Measurements from ENCODE around the gene IDH3G.
"Not testable (repeated sequence)": the region's sequence is repeated elsewhere in the genome, so short reads cannot be mapped to it uniquely, and the experiment has no call there.

The IDH3G gene

GRCh38 chrX:153746359-153746758, 47.8 kb downstream of the IDH3G start:
- no peaks in the 10 kb centered on the region for H3K36me3 ChIP-seq (ENCODE audit: control insufficient read depth in 2 of 2, insufficient read depth in 2 of 2, low read length in 2 of 2)

GRCh38 chrX:153745067-153745433, 49.1 kb downstream of the IDH3G start:
- H3K4me3 ChIP-seq (ENCODE audit: low read length in 2 of 2); H3K27me3 ChIP-seq (ENCODE audit: control insufficient read depth in 1 of 2, insufficient read depth in 2 of 2, low read length in 2 of 2); H3K27ac ChIP-seq (ENCODE audit: low read length); H3K9me3 ChIP-seq (ENCODE audit: control insufficient read depth in 2 of 2, low read length in 2 of 2); H3K9ac ChIP-seq (ENCODE audit: low read length in 2 of 2); H3K36me3 ChIP-seq (ENCODE audit: control insufficient read depth in 2 of 2, insufficient read depth in 2 of 2, low read length in 2 of 2): not testable (repeated sequence)
- H3K4me1 ChIP-seq (ENCODE audit: control insufficient read depth, insufficient read depth, low read length), result peaks cover 12% of the 10 kb centered on the region

More at GRCh38 chrX:153746359-153746758, 47.8 kb downstream of the IDH3G start:
- Histone ChIP-seq H3K9me3 (ENCODE audit: control insufficient read depth in 2 of 2, low read length in 2 of 2) (no peaks in the 10 kb centered on the region), H3K9ac (ENCODE audit: low read length in 2 of 2) (no peak overlapping the region), H3K27ac (ENCODE audit: low read length) (no peak overlapping the region), H3K27me3 (ENCODE audit: control insufficient read depth in 1 of 2, insufficient read depth in 2 of 2, low read length in 2 of 2) (peaks cover 0 to 2% of the 10 kb centered on the region in 2 donors), H3K4me1 (ENCODE audit: control insufficient read depth, insufficient read depth, low read length) (peaks cover 12% of the 10 kb centered on the region), H3K4me3 (ENCODE audit: low read length in 2 of 2) (no peak overlapping the region)

DNA sequence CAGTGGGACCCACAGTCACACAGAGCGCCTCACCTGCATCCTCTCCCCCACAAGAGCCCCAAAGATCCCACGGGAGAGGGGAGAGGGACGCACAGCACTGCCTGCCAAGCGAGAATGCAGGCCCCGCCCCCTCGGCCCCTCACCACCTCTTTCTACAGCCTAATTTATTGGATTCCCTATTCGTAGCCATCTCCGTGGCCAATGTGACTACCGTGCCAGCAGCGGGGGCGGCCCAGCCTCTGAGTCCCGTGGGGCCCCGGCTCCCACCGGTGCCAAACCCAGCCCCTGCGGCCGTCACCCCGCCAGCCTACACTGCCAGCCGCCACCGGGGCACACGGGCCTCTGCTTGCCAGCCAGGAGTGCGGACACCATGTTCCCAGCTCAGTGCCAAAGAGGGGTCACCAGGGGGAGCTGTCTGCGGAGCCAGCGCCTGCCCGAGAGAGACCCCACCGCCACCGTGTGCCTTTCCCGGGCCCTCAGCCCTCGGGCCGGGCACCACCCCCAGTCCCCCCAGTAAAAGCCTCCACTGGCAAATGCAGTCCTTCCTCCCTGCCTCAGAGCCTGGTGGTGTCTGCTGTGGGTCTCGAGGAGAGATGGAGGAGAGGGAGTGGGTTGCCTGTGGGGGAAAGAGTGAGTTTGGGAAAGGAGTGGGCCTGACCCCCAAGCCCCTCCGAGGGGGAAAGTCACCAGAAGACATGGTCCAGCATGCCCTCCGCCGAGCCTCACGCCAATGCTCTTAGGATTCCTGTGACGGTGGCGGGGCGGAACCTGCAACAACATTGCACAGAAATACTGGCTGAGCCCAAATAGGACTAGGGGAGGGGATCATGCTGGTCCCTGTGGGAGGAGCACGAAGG, 49.7 kb downstream of the IDH3G start:
- H3K9me3 ChIP-seq (ENCODE audit: control insufficient read depth in 2 of 2, low read length in 2 of 2), result no peaks in the 10 kb centered on the region
- peak overlapping the region in 1 of 2 donors; percentile 54 for H3K4me3 ChIP-seq (ENCODE audit: low read length in 2 of 2)
- H3K27me3 ChIP-seq (ENCODE audit: control insufficient read depth in 1 of 2, insufficient read depth in 2 of 2, low read length in 2 of 2), result no peaks in the 10 kb centered on the region
- H3K27ac ChIP-seq (ENCODE audit: low read length), result peak overlapping the region; percentile 71
- H3K9ac ChIP-seq (ENCODE audit: low read length in 2 of 2), result no peak overlapping the region
- no peaks in the 10 kb centered on the region for H3K36me3 ChIP-seq (ENCODE audit: control insufficient read depth in 2 of 2, insufficient read depth in 2 of 2, low read length in 2 of 2)
- peaks cover 12% of the 10 kb centered on the region for H3K4me1 ChIP-seq (ENCODE audit: control insufficient read depth, insufficient read depth, low read length)

DNA sequence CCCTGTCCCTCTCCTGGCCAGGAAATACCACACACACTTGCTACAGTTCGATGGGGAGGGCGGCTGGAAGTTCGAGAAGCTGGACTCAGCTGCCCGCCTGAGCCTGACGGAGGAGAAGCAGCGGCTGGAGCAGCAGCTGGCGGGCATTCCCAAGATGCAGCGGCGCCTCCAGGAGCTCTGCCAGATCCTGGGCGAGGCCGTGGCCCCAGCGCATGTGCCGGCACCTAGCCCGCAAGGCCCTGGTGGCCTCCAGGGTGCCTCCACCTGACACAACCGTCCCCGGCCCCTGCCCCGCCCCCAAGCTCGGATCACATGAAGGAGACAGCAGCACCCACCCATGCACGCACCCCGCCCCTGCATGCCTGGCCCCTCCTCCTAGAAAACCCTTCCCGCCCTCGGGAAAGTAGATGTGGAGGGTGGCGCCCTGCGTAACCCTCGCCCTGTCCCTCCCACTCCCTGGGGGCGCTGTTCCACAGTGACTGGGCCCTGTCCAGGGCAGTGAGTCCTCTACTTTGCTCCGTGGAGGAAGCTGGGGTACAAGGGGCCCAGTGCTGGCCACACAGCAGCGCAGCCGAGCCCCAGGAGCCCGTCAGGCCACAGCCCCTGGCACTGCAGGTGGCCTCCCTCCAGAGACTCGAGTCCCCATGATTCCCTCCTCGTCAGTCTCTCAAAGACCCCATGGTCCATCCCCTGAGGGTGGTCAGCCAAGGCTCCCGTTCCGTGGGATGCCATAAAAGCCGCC, 50.5 kb downstream of the IDH3G start:
- Histone ChIP-seq H3K27ac (ENCODE audit: low read length) (peak overlapping the region; percentile 71), H3K4me1 (ENCODE audit: control insufficient read depth, insufficient read depth, low read length) (peaks cover 12% of the 10 kb centered on the region), H3K4me3 (ENCODE audit: low read length in 2 of 2) (peak overlapping the region in 1 of 2 donors; percentile 54)
- not testable (repeated sequence) for H3K9ac ChIP-seq (ENCODE audit: low read length in 2 of 2); H3K27me3 ChIP-seq (ENCODE audit: control insufficient read depth in 1 of 2, insufficient read depth in 2 of 2, low read length in 2 of 2); H3K36me3 ChIP-seq (ENCODE audit: control insufficient read depth in 2 of 2, insufficient read depth in 2 of 2, low read length in 2 of 2); H3K9me3 ChIP-seq (ENCODE audit: control insufficient read depth in 2 of 2, low read length in 2 of 2)

DNA sequence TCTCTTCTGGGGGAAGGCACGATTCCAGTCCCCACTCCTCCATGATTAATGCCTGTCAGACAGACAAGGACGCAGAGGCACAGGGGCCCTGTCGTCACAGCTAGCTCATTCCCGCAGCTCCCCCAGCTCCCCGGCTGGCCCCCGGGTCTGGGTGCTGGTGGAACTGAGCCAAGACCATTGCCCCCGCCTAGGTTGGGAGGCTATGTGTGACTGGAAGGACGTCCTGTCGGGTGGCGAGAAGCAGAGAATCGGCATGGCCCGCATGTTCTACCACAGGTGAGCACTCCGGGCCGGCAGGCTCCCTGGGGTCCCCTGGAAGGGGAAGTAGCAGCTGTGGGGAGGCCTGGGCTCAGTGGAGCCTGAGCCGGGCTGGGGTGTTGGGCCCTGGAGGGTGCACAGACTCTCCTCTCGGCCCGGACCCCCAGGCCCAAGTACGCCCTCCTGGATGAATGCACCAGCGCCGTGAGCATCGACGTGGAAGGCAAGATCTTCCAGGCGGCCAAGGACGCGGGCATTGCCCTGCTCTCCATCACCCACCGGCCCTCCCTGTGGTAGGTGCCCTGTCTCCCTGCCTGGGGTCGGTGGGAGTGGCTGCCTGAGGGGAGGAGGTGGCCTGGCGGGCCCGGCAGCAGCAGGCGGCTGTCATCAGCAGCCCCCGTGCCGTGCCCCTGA, 51.2 kb downstream of the IDH3G start:
- H3K9me3 ChIP-seq (ENCODE audit: control insufficient read depth in 2 of 2, low read length in 2 of 2); H3K9ac ChIP-seq (ENCODE audit: low read length in 2 of 2); H3K4me3 ChIP-seq (ENCODE audit: low read length in 2 of 2); H3K27ac ChIP-seq (ENCODE audit: low read length); H3K36me3 ChIP-seq (ENCODE audit: control insufficient read depth in 2 of 2, insufficient read depth in 2 of 2, low read length in 2 of 2); H3K27me3 ChIP-seq (ENCODE audit: control insufficient read depth in 1 of 2, insufficient read depth in 2 of 2, low read length in 2 of 2): not testable (repeated sequence)
- H3K4me1 ChIP-seq (ENCODE audit: control insufficient read depth, insufficient read depth, low read length), result peaks cover 12% of the 10 kb centered on the region

GRCh38 chrX:153742111-153742510, 52.1 kb downstream of the IDH3G start:
- not testable (repeated sequence) for H3K9me3 ChIP-seq (ENCODE audit: control insufficient read depth in 2 of 2, low read length in 2 of 2)

DNA sequence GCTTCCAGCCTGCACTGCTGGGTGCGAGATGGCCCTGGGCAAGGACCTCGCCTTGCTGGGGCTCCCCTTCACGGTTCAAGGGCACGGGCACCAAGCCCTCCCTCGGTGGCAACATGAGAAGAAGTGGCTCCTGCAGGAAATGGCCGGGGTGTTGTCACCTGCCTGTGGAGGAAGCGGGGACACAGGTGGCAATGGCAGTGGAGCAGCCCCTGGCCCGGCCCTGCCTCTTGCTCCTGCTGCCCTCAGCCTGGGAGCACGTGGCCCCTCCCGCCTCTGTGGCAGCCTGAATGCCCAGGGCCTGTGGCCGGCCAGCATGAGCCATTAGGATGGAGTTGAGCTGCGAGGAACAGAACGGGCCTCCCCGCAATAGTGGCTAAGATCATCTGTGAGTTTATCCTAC, 52.7 kb downstream of the IDH3G start:
- H3K27me3 ChIP-seq (ENCODE audit: control insufficient read depth in 1 of 2, insufficient read depth in 2 of 2, low read length in 2 of 2), result no peaks in the 10 kb centered on the region
- no peak overlapping the region for H3K27ac ChIP-seq (ENCODE audit: low read length)
- H3K4me1 ChIP-seq (ENCODE audit: control insufficient read depth, insufficient read depth, low read length), result peaks cover 12% of the 10 kb centered on the region
- no peak overlapping the region for H3K4me3 ChIP-seq (ENCODE audit: low read length in 2 of 2)
- H3K9ac ChIP-seq (ENCODE audit: low read length in 2 of 2), result no peak overlapping the region
- H3K9me3 ChIP-seq (ENCODE audit: control insufficient read depth in 2 of 2, low read length in 2 of 2), result no peaks in the 10 kb centered on the region
- peaks cover 0 to 10% of the 10 kb centered on the region in 2 donors for H3K36me3 ChIP-seq (ENCODE audit: control insufficient read depth in 2 of 2, insufficient read depth in 2 of 2, low read length in 2 of 2)

More at GRCh38 chrX:153742111-153742510, 52.1 kb downstream of the IDH3G start:
- not testable (repeated sequence) for H3K4me3 ChIP-seq (ENCODE audit: low read length in 2 of 2); H3K36me3 ChIP-seq (ENCODE audit: control insufficient read depth in 2 of 2, insufficient read depth in 2 of 2, low read length in 2 of 2); H3K27me3 ChIP-seq (ENCODE audit: control insufficient read depth in 1 of 2, insufficient read depth in 2 of 2, low read length in 2 of 2); H3K9ac ChIP-seq (ENCODE audit: low read length in 2 of 2); H3K27ac ChIP-seq (ENCODE audit: low read length)
- peaks cover 12% of the 10 kb centered on the region for H3K4me1 ChIP-seq (ENCODE audit: control insufficient read depth, insufficient read depth, low read length)

- Histone ChIP-seq H3K9ac (ENCODE audit: low read length in 2 of 2) (no peak overlapping the region), H3K27ac (ENCODE audit: low read length) (no peak overlapping the region), H3K9me3 (ENCODE audit: control insufficient read depth in 2 of 2, low read length in 2 of 2) (no peaks in the 10 kb centered on the region), H3K4me1 (ENCODE audit: control insufficient read depth, insufficient read depth, low read length) (peaks cover 12% of the 10 kb centered on the region), H3K4me3 (ENCODE audit: low read length in 2 of 2) (no peak overlapping the region), H3K27me3 (ENCODE audit: control insufficient read depth in 1 of 2, insufficient read depth in 2 of 2, low read length in 2 of 2) (no peaks in the 10 kb centered on the region), H3K36me3 (ENCODE audit: control insufficient read depth in 2 of 2, insufficient read depth in 2 of 2, low read length in 2 of 2) (peaks cover 0 to 11% of the 10 kb centered on the region in 2 donors)
These were observed 53.4 kb downstream of the IDH3G start for GRCh38 chrX:153740631-153741222.

DNA sequence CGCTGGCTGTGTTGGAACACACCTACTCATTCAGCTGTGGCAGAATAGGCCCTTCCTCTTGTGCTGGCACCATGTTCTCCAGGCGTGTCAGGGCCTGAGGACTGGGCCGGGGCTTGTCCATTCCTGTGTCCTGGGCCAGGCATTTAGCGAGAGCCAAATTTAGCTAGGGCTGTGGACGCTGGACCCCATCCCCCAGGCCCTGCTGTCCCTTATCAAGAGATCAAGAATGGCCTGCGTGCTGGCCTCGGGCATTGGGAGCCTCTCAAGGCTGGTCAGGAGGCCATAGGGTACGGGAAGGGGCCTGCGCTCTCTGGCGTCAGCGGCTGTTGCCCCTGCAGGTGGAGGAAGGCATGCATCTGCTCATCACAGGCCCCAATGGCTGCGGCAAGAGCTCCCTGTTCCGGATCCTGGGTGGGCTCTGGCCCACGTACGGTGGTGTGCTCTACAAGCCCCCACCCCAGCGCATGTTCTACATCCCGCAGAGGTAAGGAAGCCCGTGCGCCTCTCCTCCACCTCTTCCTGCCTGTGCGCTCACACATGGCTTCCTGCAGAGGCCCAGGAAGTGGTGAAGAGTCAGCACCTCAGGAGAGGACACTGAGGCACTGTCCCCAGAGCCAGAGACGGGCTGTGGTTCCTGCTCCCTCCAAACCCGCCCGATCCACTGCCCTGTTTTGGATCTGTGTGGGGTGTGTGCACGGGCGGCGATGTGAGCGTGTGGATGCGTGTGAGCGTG, 54.3 kb downstream of the IDH3G start:
- Histone ChIP-seq H3K27me3 (ENCODE audit: control insufficient read depth in 1 of 2, insufficient read depth in 2 of 2, low read length in 2 of 2) (peaks cover 0 to 4% of the 10 kb centered on the region in 2 donors), H3K4me1 (ENCODE audit: control insufficient read depth, insufficient read depth, low read length) (peaks cover 12% of the 10 kb centered on the region), H3K36me3 (ENCODE audit: control insufficient read depth in 2 of 2, insufficient read depth in 2 of 2, low read length in 2 of 2) (peaks cover 0 to 11% of the 10 kb centered on the region in 2 donors), H3K27ac (ENCODE audit: low read length) (no peak overlapping the region), H3K4me3 (ENCODE audit: low read length in 2 of 2) (no peak overlapping the region), H3K9ac (ENCODE audit: low read length in 2 of 2) (no peak overlapping the region), H3K9me3 (ENCODE audit: control insufficient read depth in 2 of 2, low read length in 2 of 2) (no peaks in the 10 kb centered on the region)

- Histone ChIP-seq H3K9me3 (ENCODE audit: control insufficient read depth in 2 of 2, low read length in 2 of 2) (no peaks in the 10 kb centered on the region), H3K4me3 (ENCODE audit: low read length in 2 of 2) (no peak overlapping the region), H3K36me3 (ENCODE audit: control insufficient read depth in 2 of 2, insufficient read depth in 2 of 2, low read length in 2 of 2) (peaks cover 0 to 11% of the 10 kb centered on the region in 2 donors), H3K27ac (ENCODE audit: low read length) (no peak overlapping the region), H3K9ac (ENCODE audit: low read length in 2 of 2) (no peak overlapping the region), H3K27me3 (ENCODE audit: control insufficient read depth in 1 of 2, insufficient read depth in 2 of 2, low read length in 2 of 2) (peaks cover 0 to 6% of the 10 kb centered on the region in 2 donors), H3K4me1 (ENCODE audit: control insufficient read depth, insufficient read depth, low read length) (peaks cover 2% of the 10 kb centered on the region)
These were observed 56.0 kb downstream of the IDH3G start for GRCh38 chrX:153738056-153738605.
